Lower lobe of right lung (tissue), 2 donors: Measurements from ENCODE around the gene PKP3. TPM values are rescaled to one million over a fixed set of nuclear protein-coding genes. Genes with fewer than 3 reads are reported as not detected.

ENCODE experiments used
- ATAC-seq, 2 donors: fragments of 200-7000 bp; cut with Tn5 transposase; one replicate each; pipeline ENCODE4 v1.9.1; 2020 to 2022; ENCODE audit warnings: mild to moderate bottlenecking in 2 of 2, moderate library complexity in 2 of 2
- DNase-seq: peaks from one replicate; pipeline ENCODE4 v3.0.0-alpha.2; 2020
- H3K27ac ChIP-seq: fragments of 200-600 bp; one replicate; pipeline ENCODE4 v1.8.0; 2022
- H3K27me3 ChIP-seq: fragments of 200-600 bp; one replicate; pipeline ENCODE4 v1.8.0; 2022; ENCODE audit warnings: low read depth
- H3K36me3 ChIP-seq: fragments of 200-600 bp; one replicate; pipeline ENCODE4 v1.8.0; 2022; ENCODE audit warnings: mild to moderate bottlenecking
- H3K4me1 ChIP-seq: fragments of 200-600 bp; one replicate; pipeline ENCODE4 v1.8.0; 2022
- H3K4me3 ChIP-seq: fragments of 200-600 bp; one replicate; pipeline ENCODE4 v1.8.0; 2022; ENCODE audit warnings: mild to moderate bottlenecking
- H3K9me3 ChIP-seq: fragments of 200-600 bp; one replicate; pipeline ENCODE4 v1.8.0; 2022
- CTCF ChIP-seq: fragments of 200-600 bp; IDR thresholded peaks from one replicate; pipeline ENCODE4 v1.8.0; 2022; ENCODE audit warnings: antibody characterized with exemption, mild to moderate bottlenecking
- intact Hi-C: fragments of 100-400 bp; cut with DNase I; formaldehyde crosslinking; loops from one replicate; pipeline ENCODE4 v1.11.0; 2022
- total RNA-seq: library from RNA; stranded (reverse); fragmentation: NEBNext Ultra II Directional; extraction: Animal tissue kit (Norgen Biotek cat#: 25700); gene quantifications from one replicate; pipeline ENCODE4 v1.2.1, GENCODE V29; 2021
- donor health status: DM: no; HTN: yes; CAD: no; lungs with severe emphysema.

Gene PKP3
- total RNA-seq, 1 donor from 2014 or later = 23.1 TPM

DNA sequence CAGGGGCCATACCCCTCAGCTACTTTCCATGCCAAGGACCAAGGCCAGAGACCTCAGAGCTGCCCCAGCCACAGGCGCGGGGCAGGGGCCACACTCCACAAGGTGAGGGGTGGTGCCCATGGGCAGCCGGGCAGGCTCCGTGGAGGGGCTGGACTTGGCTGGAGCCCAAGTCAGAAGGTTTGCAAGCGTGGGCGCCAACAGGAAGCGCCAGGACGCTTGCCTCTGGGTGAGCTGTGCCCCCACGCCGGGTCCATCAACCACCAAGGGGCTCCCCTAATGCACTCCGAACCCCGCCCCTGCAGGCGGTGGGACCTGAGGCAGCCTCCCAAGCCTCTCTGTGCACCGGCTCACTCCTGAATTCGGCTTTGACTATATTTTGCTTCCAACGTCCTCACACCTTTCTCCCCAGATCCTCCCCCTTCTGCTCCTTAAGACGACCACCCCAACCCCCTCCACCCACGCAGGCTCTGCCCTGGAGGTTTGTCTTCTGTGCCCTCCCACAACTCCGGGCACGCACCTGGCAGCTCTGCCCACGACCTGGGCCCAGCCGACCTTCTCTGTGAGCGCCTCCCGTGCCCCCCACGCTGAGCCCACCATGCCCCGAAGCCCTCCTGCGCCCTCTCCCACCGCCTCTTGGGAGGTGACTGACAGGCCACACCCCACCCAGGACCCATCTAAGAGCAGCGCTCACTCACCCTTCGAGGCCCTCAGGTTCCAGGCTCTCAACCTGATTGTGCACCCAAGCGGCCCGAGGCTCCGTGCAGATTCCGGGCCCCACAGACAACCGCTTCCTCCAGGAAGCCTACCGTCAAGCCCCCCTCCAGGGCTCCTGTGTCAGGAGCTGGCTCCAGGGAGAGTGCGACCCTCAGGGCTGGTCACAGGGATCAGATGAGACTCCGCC, 2.6 kb upstream of the PKP3 start:
- no peak overlapping the region for H3K4me3 ChIP-seq
- ATAC-seq = no peak
- peaks cover 12% of the 10 kb centered on the region for H3K4me1 ChIP-seq
- no peak for TF ChIP-seq CTCF
- H3K9me3 ChIP-seq = peaks cover 7% of the 10 kb centered on the region
- no peaks in the 10 kb centered on the region for H3K27me3 ChIP-seq
- DNase-seq = no peak
- no peaks in the 10 kb centered on the region for H3K36me3 ChIP-seq
- intact Hi-C loops = no loop called here
- H3K27ac ChIP-seq = no peak overlapping the region

- intact Hi-C loops = no loop called here
- Histone ChIP-seq H3K36me3 (no peaks in the 10 kb centered on the region), H3K27me3 (no peaks in the 10 kb centered on the region), H3K27ac (no peak overlapping the region), H3K9me3 (no peaks in the 10 kb centered on the region), H3K4me3 (no peak overlapping the region), H3K4me1 (peaks cover 21% of the 10 kb centered on the region)
- DNase-seq (no peak), ATAC-seq (no peak)
- TF ChIP-seq CTCF = no peak
Measured at GRCh38 chr11:392102-392777, 1.8 kb upstream of the PKP3 start.

DNA sequence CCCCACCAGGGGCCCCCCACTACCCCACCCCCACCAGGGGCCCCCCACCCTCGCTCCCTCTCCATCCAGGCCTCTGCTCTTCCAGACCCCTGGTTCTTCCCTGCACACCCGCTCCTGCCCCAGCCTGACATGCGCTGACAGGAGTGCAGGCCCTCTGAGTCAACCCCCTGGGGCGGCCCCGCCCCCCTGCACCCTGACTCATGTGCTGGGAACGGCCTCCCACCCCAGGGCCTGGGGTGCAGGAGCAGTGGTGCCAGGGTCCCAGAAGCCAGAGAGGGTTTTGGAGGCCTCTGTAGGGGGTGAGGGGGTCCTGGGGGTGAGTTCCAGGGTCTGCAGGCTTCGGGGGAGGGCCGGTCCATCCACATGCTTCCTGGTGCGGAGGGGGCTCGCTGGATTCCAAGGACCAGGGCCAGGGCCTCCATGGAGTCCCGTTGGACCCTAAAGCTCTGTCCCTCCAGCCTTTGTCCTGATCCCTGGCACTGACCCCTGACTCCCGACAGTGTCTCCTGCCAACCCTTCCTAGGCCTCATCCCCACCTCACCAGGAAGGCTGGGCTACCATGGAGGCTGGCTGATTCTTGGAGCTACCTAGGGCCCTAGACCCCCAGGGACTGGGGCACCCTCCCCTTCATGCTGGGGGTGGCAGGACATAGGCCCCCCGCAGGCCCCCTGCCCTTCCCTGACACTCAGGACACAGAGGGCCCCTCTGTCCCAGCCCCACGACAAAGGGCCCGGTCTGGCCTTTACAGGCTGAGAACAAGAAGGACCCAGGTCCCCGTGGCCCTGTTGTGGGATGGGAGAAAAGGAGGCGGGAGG, 583 bp upstream of the PKP3 start:
- Histone ChIP-seq H3K27me3 (no peaks in the 10 kb centered on the region), H3K4me3 (peak overlapping the region; percentile 55), H3K27ac (peak overlapping the region; percentile 64), H3K9me3 (no peaks in the 10 kb centered on the region), H3K4me1 (peaks cover 24% of the 10 kb centered on the region), H3K36me3 (no peaks in the 10 kb centered on the region)
- DNase-seq (peak; percentile 53), ATAC-seq (peak; percentile 0 to 15)
- intact Hi-C loops = no loop called here
- no peak for TF ChIP-seq CTCF

DNA sequence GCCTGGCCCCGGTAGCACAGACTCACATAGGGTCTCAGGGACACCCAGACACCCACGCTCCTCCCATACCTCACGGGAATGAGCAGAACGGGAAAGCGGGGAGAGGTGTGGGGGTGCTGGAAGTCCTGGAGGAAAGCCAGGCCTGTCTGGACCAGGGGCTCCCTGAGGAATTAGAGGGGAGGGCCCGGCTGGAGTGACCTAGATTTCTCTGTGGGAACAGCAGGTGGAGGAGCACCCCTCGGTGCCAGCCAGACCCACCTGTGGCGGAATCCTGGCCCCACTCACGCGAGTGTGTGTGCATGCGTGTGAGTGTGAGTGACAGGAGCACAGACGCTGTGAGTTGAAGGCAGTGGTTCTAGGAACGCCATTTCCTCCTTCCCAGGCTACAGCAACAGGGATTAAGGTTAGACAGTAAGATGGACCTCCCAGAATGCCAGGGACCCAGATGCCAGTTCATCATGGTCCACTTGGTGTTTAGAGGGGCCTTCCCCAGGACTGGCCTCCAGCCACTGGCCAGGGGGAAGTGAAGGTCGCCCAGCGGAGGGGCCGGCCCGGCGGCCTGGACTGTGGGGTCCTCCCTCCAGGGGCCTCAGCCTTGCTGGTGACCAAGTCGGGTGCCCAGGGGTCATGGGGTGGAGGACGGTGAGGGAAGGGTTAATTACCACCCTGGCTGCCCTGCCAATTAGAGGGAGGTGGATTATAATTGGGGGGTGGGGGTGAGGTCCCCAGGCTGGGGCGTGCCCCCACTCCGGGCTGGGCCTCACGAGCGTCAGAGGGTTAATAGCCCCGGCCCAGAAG, 1.0 kb downstream of the PKP3 start:
- intact Hi-C loops = no loop called here
- H3K4me3 ChIP-seq = peak overlapping the region; percentile 55
- H3K9me3 ChIP-seq = no peaks in the 10 kb centered on the region
- no peak for ATAC-seq
- H3K36me3 ChIP-seq = no peaks in the 10 kb centered on the region
- no peak for TF ChIP-seq CTCF
- no peak for DNase-seq
- H3K4me1 ChIP-seq = peaks cover 24% of the 10 kb centered on the region
- H3K27me3 ChIP-seq = no peaks in the 10 kb centered on the region
- H3K27ac ChIP-seq = peak overlapping the region; percentile 64

DNA sequence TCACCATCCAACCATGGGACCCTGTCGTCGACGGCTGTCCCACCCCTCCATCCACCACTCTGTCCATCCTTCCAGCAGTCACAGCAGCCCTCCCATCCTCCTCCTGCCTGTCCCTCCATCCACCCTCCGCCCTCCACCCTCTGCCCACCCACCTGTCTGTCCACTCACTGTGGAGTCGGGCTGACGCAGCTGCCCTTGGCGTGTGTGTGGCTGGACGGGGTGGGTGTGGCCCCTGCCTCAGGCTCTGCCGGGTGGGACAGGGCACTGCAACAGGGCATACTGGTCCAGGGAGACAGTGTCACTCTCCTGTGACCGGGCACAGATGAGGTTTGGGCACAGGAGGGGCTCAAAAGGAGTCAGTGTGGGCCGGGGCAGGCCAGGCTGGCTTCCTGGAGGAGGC, 1.9 kb downstream of the PKP3 start:
- H3K4me3 ChIP-seq = no peak overlapping the region
- DNase-seq (no peak), ATAC-seq (no peak)
- no peaks in the 10 kb centered on the region for H3K27me3 ChIP-seq
- H3K27ac ChIP-seq = no peak overlapping the region
- H3K4me1 ChIP-seq = peaks cover 24% of the 10 kb centered on the region
- intact Hi-C loops = no loop called here
- no peaks in the 10 kb centered on the region for H3K36me3 ChIP-seq
- no peak for TF ChIP-seq CTCF
- no peaks in the 10 kb centered on the region for H3K9me3 ChIP-seq
